M059J (cell line): Measurements from ENCODE around the gene SMARCA2. TPM values are rescaled to one million over a fixed set of nuclear protein-coding genes. Genes with fewer than 3 reads are reported as not detected.
A peak's percentile ranks its signal among the peaks of the same experiment; 100 is the strongest.

Experiments
- DNase-seq: peaks from one replicate; pipeline ENCODE4 v3.0.0-alpha.2; 2012; ENCODE audit warnings: low read depth
- total RNA-seq: library from RNA; depleted of rRNA; stranded (reverse); fragments of >200 nt; shearing (Covaris generic); gene quantifications from 2 replicates; pipeline ENCODE4 v1.2.3, GENCODE V29; 2014

The SMARCA2 gene
- total RNA-seq, 1 experiment from 2014 or later = 75.0 TPM

DNA sequence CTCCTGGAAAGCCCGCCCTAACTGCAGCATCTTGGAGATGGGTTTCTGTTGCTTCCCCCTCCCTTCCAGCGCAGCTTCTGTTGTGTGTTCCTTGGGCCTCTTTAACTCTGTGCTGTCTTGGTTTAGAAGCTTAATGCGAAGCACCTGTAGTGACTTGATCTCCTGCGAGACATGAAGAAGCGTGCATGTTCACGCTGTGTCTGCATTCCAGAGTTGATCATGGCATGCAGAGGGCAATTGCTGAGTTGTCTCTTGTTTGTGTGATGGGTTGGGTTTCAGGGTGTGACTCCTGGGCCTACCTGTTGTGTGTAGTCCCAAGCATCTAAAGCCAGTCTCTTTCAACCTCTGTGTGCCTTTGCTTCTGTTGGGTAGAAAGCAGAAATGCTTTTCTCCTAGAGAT lies 155.6 kb downstream of the SMARCA2 start:
- no peak for DNase-seq

DNA sequence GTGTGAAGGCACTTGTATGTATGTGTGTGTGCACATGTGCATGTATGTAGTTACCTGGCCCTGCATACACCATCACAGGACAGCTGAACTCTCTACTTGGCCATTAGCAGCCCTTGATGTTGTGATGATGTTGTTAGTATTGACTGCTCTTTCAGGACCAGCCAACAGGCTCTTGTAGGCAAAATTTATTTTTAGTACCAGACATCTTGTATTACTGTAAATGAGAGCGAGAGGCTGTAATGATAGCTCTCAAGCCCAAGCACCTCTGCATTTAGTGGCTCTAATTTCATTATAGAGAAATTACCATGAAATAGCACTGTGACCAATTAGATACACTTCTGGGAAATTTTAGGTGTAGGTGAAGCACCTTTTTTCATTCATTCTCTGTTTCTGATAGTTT lies 158.0 kb downstream of the SMARCA2 start:
- no peak for DNase-seq

DNA sequence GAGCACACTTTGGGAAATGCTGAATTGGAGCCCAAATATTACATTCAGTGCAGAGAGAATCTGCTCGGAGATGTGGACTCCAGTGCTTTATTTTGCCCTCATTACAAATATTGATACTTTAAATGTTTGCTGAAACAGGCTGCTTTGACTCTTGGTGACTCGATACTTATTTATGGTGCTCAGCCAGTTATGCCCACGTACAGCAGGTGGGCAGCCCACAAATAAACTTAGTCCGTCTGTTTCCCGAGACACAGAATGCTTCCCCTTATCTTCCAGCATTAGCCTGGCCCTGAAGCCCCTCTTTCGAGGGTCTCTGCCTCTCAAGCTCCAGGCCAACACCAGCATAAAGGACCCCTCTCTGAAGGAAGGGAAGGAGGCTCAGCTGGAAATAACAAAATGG lies 158.7 kb downstream of the SMARCA2 start:
- DNase-seq = no peak

DNA sequence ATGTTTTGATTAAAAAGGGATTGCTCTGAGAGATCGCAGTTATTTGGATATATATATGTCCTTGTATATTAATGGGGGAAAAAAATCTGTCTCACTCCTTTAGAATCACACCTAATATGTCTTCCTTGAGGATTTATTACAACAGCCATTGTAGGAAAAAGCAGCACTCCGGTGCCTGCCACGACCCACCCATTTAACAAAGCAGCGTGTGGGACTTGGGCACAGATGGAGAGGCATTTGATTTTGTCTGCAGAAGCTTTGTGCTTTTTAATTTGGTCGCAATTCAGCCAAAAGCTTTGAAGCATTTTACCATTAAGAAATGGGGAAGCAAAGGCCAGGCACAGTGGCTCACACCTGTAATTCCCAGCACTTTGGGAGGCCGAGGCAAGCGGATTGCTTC lies 159.2 kb downstream of the SMARCA2 start:
- no peak for DNase-seq

DNA sequence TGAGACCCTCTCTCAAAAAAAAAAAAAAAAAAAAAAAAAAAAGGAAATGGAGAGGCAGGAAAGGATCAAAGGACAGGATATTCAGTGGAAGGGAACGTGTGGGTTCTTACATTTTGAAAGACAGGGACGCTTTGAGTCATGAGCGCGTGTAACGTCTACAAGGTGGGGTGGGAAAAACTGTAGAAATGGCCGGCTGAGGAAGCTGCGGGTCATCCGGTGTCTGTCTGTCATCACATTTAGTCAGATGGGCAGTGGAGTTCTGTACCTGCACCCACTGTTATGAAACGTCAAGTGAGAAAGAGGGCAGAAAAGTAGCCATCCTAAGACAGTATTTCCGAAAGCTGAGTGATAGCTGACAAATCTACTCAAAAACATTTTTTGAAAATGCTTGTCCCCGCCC lies 159.8 kb downstream of the SMARCA2 start:
- DNase-seq = no peak

DNA sequence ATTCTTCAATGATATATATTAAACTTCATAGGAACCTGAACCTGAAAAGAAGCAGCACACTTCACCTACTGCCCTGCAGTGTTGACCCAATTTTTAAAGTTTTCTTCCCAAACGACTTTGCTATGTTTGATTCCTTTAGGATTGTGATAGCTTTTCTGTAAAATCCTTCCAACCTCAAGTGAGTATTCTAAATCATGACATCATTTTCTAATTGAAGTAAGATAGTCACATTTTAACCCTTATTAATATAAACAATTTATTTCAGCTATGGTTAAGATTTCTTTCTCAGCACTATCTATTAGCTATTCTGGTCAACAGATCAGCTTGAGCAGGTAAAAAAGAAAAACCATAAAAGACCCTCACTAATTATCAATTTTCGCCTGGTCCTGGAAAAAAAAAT lies 162.0 kb downstream of the SMARCA2 start:
- DNase-seq = no peak

DNA sequence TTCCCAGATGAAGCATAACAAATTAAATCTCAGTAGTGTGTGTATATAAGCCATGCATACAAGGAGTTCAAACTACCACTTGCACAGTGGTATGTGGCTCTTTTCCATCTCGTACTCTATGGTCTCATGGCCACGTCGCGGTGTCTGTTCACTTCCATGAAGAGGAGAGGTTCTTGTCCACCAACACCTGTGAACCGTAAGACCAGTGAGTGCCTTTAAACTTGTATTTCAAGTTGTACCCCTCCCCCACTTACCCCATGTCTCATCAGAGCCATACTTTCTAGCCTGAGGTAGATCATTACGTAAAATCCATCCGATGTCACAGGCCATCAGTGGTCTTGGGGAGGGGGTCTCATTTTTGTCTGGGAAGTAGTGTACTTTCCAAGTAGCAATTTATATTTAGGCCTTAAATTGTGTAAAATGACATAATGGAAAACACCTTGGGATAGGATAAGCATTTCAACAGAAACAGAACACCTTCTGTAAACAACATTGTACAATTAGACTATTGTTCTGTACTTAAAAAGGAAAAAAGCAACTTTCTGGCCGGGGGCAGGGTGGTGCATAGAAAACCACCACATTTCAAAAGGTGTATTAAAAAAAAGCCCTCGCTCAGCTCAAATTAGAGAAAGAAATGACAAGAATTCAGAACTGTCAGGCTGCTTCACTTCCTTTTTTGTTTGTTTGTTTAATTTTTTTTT lies 163.0 kb downstream of the SMARCA2 start:
- DNase-seq = no peak

DNA sequence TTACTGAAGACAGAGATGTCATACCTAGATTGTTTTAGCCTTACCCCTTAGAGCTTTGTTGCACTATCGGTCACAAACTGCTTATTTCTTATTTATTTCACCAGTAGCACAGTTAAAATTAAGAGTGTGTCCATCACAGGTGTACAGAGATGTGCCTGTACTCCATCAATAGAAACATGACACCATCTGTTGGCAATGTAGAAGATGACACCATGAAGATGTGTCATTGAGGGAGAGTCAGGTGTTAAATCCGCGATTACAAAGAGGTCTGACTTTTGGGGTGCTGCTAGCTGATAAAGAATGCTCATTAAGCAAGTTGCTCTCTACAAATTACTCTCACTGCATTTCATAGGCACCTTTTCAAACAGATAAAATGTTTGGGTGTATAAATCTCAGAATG lies 164.4 kb downstream of the SMARCA2 start:
- no peak for DNase-seq

DNA sequence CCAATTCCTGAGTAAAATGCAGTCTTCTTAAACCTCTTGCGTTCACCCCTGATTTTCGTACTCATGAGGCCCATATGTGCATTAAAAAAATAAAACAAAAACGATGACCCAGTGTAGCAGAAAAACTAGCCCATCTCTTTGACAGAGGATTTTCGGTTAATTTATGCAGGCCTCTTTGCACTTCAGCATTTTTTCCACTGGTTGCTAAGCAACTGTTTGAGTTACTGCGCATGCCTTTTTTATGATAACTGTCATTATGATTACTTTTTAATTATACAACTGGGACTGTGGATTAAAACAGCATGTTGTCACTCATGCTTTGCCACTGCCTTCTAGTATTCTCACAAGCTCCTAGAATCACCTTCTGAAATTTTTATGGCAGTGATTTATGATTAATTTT lies 165.0 kb downstream of the SMARCA2 start:
- DNase-seq = no peak

DNA sequence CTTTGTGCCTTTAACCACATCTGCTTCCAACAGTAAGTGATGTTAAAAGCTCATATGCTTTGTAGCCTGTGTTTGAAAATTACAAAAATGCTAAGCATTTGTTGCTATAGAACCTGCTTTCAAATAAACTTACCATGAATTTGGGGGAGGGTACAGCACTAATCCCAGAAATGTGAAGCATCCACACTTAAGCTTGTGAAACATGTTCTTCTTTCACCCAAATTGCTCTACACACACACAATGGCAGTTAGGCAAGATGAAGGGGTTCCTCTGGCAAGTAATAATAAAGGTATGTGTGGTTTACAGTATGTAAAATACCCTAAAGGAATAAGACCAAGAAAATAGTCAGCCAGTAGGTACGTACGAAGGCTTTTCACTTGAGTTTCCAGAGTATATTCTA lies 165.6 kb downstream of the SMARCA2 start:
- DNase-seq = no peak

DNA sequence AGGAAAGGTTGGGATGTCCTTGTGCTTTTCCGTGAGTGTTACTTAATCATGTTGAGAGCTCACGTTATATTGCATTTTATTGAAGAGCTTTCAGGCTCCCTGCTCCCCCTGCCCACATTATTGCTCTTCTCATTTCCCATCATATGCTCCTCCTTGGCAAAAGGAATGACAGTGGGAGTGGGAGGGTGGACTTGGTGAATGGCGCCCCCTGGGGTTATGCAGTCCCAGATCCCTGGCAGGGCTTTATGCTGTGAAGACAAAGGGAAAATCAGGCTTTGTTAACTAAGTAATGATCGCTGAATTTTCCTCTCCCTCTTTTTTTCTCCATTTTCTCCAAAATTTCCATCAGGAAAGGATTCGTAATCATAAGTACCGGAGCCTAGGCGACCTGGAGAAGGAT lies 166.6 kb downstream of the SMARCA2 start:
- peak; percentile 9 for DNase-seq

DNA sequence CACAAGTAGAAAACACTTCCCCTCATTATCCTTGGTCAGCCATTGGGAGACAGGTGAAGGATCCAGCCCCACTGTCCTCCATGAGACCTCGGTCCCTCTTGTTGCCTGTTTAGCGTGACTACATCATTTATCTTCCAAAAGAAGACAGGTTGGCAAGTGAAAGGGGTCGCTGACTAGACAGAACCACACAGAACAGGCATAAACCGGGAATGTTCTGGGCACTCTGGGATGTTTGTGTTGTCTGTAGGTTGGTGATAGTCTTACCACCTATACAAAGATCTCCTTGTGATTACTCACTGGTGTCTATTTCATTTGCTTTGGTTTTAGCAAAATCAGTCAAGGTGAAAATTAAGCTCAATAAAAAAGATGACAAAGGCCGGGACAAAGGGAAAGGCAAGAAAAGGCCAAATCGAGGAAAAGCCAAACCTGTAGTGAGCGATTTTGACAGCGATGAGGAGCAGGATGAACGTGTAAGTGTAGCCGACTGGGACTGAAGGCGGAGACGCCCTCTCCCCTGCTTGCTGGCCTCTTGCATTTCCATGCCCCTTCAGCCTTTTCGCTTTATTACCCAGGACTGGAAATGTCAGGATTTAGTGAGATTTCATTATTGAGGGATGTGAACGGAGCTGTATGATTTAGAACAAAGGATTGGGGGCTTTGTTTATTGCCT lies 175.9 kb downstream of the SMARCA2 start:
- DNase-seq = no peak

DNA sequence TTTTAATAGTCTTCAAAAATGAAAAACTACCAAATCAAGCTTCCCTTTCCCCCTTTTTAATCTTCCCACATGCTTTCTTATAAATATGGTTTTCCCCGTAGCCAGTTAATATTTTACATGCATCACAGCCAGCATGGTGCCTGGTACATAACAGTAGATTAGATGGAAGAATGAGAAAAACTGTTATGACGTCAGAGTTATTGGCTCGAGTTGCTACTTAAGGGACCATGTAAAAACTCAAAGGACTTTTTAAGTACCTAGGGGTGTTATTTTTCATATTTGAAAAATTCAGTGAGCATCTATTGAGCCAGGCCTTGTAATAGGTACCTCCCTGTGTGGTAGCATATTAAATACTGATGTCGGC lies 176.4 kb downstream of the SMARCA2 start:
- DNase-seq = no peak

DNA sequence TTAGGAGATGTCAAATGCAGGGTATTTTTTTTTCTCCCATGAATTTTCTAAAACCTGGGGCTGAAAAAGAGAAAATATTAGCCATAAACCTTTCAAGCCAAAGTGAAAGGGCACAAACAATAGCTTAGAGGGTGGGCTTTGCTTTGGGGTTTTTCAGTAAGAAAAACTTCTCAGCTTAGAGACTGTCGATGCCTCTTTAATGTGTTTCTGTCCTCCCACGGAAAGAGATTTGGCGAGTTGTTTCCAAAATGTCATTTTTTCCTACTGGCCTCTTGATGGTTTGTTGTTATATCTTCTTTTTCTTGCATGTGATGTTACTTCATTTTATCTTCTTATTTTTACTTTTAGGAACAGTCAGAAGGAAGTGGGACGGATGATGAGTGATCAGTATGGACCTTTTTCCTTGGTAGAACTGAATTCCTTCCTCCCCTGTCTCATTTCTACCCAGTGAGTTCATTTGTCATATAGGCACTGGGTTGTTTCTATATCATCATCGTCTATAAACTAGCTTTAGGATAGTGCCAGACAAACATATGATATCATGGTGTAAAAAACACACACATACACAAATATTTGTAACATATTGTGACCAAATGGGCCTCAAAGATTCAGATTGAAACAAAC lies 177.3 kb downstream of the SMARCA2 start:
- no peak for DNase-seq

DNA sequence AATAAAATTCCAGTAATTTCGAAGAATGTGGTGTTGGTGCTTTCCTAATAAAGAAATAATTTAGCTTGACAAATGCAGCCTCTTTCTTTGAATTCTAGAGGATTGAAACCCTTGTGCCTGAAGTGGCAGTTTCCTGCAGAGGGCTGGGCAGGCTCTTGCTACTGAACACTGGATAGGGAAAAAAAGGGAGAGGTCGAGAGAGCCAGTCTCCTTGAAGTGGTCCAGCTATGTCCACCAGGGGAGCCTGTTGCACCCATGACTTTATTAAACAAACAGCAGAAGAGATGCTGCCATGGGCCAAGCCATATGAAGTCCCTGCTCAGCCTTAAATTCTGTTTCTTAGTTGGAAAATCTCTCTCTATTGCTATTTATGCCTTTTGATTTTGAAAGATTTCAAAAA lies 178.4 kb downstream of the SMARCA2 start:
- no peak for DNase-seq

DNA sequence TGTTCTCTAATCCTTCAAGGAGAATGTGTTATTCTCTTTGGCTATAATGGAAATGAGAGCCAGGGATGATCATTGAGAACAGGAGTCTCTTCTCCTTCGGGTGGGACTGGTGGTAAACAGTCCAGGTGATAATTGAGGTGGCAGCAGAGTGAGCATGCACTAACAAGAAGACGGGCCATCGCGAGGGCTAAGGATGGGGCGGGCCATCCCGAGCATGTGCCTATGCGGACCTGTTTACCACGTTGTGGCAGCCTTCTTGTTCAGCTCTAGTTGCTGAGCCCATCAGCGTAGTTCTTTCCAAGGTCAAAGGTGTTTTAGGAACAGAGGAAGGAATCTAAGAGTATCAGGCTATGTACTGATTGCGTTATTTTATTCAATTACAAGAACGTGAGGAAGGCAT lies 180.1 kb downstream of the SMARCA2 start:
- no peak for DNase-seq

DNA sequence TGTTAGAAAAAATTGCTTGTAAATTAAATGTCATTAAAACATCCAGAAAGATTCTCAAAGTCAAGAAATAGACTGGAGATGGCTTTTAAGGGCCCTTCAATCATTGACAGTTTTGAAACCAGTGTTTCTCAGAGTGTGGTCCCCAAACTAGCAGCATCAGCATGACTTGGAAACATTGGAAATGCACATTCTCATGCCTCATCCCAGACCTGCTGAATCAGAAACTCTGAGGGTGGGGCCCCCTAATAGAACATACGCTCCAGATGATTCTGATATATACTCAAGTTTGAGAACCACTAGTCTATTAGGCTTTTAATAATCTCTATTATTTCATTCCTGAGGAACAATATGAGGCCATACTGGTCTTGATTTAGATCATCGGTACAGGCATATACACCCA lies 181.6 kb downstream of the SMARCA2 start:
- no peak for DNase-seq

DNA sequence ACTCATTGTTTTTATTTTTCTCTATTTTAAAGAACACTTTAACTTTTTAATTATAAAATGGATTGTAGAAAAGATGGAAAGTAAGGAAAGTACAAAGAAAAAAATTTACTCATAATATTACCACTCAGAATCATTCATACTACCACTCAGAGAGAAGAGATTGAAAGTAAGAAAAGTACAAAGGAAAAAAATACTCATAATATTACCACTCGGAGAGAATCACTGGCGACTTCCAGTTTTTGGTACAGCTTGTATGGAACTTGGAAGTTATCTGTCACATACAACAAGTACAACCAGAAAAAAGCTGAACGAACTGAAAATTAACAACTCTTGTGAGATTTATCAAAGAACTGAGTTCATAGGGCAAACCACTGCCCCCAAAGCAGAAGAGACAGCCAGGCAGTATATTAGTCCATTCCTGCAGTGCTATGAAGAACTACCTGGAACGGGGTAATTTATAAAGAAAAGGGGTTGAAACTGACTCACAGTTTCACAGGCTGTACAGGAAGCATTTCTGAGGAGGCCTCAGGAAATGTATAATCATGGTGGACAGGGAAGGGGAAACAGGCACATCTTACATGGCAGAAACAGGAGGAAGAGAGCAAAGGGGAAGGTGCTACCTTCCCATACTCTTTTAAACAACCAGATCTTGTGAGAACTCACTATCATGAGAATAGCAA lies 183.9 kb downstream of the SMARCA2 start:
- DNase-seq = no peak

DNA sequence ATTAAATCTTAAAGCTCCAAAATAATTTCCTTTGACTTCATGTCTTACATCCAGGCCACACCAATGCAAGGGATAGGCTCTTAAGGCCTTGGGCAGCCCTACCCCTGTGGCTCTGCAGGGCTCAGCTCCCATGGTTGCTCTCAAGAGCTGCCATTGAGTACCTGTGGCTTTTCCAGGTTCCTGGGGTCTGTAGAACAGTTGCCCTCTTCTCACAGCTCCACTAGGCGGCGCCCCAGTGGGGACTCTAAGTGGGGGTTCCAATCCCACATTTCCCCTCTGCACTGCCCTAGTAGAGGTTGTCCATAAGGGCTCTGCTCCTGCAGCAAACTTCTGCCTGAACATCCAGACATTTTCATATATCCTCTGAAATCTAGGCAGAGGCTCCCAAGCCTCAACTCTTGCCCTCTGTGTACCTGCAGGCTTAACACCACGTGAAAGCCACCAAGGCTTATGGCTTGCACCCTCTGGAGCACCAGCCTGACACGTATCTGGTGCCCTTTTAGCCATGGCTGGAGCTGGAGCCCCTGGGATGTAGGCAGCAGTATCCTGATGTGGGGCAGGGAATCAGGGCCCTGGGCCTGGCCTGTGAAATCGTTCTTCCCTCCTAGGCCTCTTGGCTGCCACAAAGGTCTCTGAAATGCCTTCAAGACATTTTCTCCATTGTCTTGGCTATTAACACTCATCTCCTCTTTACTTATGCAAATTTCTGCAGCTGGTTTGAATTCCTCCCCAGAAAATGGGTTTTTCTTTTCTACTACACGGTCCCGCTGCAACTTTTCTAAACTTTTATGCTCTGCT lies 185.1 kb downstream of the SMARCA2 start:
- no peak for DNase-seq

DNA sequence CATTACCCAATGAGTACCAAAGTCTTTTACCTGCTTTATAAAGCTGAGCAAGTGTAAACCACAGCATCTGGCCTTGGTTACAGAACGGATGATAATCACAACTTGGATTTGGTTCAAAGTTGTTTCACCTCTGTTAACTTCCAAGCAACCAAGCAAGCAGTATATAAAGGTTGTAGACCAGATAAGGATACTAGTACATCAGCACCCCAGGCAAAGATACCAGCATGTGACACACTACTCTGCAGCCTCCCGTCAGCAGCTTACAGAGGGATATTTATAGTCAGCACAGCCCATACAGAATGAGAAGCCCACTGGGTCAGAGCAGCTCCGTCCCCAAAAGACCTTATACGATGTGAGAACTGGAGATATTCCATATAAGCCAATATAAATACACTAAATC lies 193.3 kb downstream of the SMARCA2 start:
- no peak for DNase-seq

DNA sequence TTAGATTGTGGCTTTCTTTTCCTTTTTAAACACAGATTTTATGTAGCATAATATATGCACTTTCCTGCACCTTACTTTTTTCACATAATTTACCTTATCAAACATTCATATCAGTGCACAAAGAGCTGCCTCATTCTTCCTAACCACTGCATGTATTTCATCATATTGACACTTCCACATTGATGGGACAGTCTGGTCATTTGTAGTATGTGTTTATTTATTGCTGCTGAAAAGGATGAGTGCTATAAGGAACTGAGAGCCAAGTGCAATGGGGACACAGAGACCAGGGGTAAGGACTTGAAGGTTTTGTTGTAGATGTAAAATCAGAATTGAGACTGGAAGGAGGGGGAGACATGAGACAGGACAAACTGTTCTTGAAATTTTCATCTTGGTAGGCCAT lies 193.8 kb downstream of the SMARCA2 start:
- no peak for DNase-seq

DNA sequence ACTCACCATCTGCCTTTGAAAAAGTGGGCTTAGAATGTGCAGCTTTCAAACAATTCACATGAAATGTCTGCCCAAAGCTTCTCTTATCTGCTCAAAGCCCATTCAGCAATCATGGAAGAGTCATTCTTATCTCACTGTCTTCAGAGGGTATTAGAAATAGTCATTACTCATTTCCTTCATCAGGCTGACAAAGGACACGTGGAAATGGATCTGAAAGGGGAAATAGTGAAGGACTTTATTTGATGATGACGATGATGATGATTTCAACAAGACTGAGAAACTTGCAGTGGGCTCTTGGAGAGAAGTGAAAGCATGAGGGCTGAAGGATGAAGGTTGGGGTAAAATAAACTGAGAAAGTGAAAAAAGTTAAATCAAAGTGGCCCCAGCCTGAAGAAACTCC lies 194.3 kb downstream of the SMARCA2 start:
- DNase-seq = no peak
